Neural progenitor cell (in vitro differentiated cells): ENCODE data around the gene THRB. TPM values are rescaled to one million over a fixed set of nuclear protein-coding genes. Genes with fewer than 3 reads are reported as not detected.

Experiments
- DNase-seq: peaks from one replicate; pipeline ENCODE4 v3.0.0-alpha.2; 2016; ENCODE audit warnings: low spot score
- H2AFZ ChIP-seq: fragments of 200-600 bp; sonication (generic); replicated peaks from 2 replicates; pipeline ENCODE4 v1.6.1; 2016; ENCODE audit warnings: antibody characterized with exemption
- H3F3A ChIP-seq: fragments of 200-600 bp; sonication (generic); 2 replicates; pipeline ENCODE4 v1.6.1; 2016; ENCODE audit warnings: antibody characterized with exemption, low read depth
- H3K27ac ChIP-seq: fragments of 200-600 bp; sonication (generic); 2 replicates; pipeline ENCODE4 v1.5.1; 2016; ENCODE audit warnings: mild to moderate bottlenecking
- H3K27me3 ChIP-seq: fragments of 200-600 bp; sonication (generic); 2 replicates; pipeline ENCODE4 v1.6.1; 2016; ENCODE audit warnings: mild to moderate bottlenecking, moderate library complexity
- H3K36me3 ChIP-seq: fragments of 200-600 bp; sonication (generic); 2 replicates; pipeline ENCODE4 v1.5.1; 2016
- H3K4me1 ChIP-seq: fragments of 200-600 bp; sonication (generic); 2 replicates; pipeline ENCODE4 v1.6.1; 2016; ENCODE audit warnings: mixed run types
- H3K4me2 ChIP-seq: fragments of 200-600 bp; sonication (generic); 2 replicates; pipeline ENCODE4 v1.6.1; 2016
- H3K4me3 ChIP-seq: fragments of 200-600 bp; sonication (generic); 2 replicates; pipeline ENCODE4 v1.5.1; 2016
- H3K79me2 ChIP-seq: fragments of 200-600 bp; sonication (generic); 2 replicates; pipeline ENCODE4 v1.6.1; 2016; ENCODE audit warnings: low read depth
- H3K9ac ChIP-seq: fragments of 200-600 bp; sonication (generic); 2 replicates; pipeline ENCODE4 v1.6.1; 2016
- H3K9me3 ChIP-seq: fragments of 200-600 bp; sonication (generic); 2 replicates; pipeline ENCODE4 v1.5.1; 2016; ENCODE audit warnings: low read depth
- H4K20me1 ChIP-seq: fragments of 200-600 bp; sonication (generic); 2 replicates; pipeline ENCODE4 v1.6.1; 2016; ENCODE audit warnings: low read depth
- H3K27ac Mint-ChIP-seq: 3 replicates; pipeline ENCODE4 v1.8.0; 2021; ENCODE audit warnings: mixed read lengths
- H3K27me3 Mint-ChIP-seq: 2 replicates; pipeline ENCODE4 v1.8.0; 2022; ENCODE audit warnings: low read depth, mild to moderate bottlenecking, inconsistent platforms, moderate library complexity, mixed read lengths; ENCODE audit not compliant: insufficient read depth
- H3K36me3 Mint-ChIP-seq: 3 replicates; pipeline ENCODE4 v1.8.0; 2021; ENCODE audit warnings: mixed read lengths
- H3K4me1 Mint-ChIP-seq: 3 replicates; pipeline ENCODE4 v1.8.0; 2021; ENCODE audit warnings: mixed read lengths
- H3K4me3 Mint-ChIP-seq: 3 replicates; pipeline ENCODE4 v1.8.0; 2021; ENCODE audit warnings: mild to moderate bottlenecking, moderate library complexity, mixed read lengths
- H3K9me3 Mint-ChIP-seq: 3 replicates; pipeline ENCODE4 v1.8.0; 2020; ENCODE audit warnings: mixed read lengths
- CTCF ChIP-seq: fragments of 200-600 bp; sonication (generic); IDR thresholded peaks from 2 replicates; pipeline ENCODE4 v1.5.1; 2017; ENCODE audit warnings: antibody characterized with exemption, mild to moderate bottlenecking
- EZH2 ChIP-seq: fragments of 200-600 bp; sonication (generic); IDR thresholded peaks from 2 replicates; pipeline ENCODE4 v1.6.1; 2017; ENCODE audit warnings: antibody characterized with exemption, mild to moderate bottlenecking, moderate library complexity
- EZH2phosphoT487 ChIP-seq: fragments of 200-600 bp; sonication (generic); IDR thresholded peaks from 2 replicates; pipeline ENCODE4 v1.6.1; 2017; ENCODE audit warnings: antibody characterized with exemption
- total RNA-seq: library from RNA; depleted of rRNA; stranded (reverse); fragments of >200 nt; gene quantifications from 2 replicates; pipeline ENCODE4 v1.2.3, GENCODE V29; 2015; ENCODE audit warnings: low replicate concordance

THRB gene
- total RNA-seq, 1 donor from 2014 or later, result 1.2 TPM

GRCh38 chr3:24359102-24359501 is 135.5 kb downstream of the THRB start:
- Histone ChIP-seq H3F3A (no peaks in the 10 kb centered on the region), H3K4me2 (no peak overlapping the region), H3K27ac (no peak overlapping the region), H3K27me3 (no peaks in the 10 kb centered on the region), H3K36me3 (no peaks in the 10 kb centered on the region), H3K9ac (no peak overlapping the region), H2AFZ (no peak overlapping the region), H3K4me3 (no peak overlapping the region), H3K79me2 (no peaks in the 10 kb centered on the region), H3K4me1 (peaks cover 14% of the 10 kb centered on the region), H3K9me3 (no peaks in the 10 kb centered on the region), H4K20me1 (no peaks in the 10 kb centered on the region)
- H3K4me3 Mint-ChIP-seq, result no peak overlapping the region
- H3K9me3 Mint-ChIP-seq, result no peaks in the 10 kb centered on the region
- H3K36me3 Mint-ChIP-seq, result no peaks in the 10 kb centered on the region
- no peak for DNase-seq
- H3K27ac Mint-ChIP-seq, result no peak overlapping the region
- peaks cover 2% of the 10 kb centered on the region for H3K27me3 Mint-ChIP-seq
- no peak for TF ChIP-seq CTCF
- no peak for TF ChIP-seq EZH2
- no peak for TF ChIP-seq EZH2phosphoT487
- peaks cover 17% of the 10 kb centered on the region for H3K4me1 Mint-ChIP-seq

- H3K9ac ChIP-seq, result no peak overlapping the region
- TF ChIP-seq EZH2phosphoT487 (no peak), CTCF (no peak), EZH2 (no peak)
- no peaks in the 10 kb centered on the region for H3K79me2 ChIP-seq
- H4K20me1 ChIP-seq, result no peaks in the 10 kb centered on the region
- no peak overlapping the region for H3K4me3 Mint-ChIP-seq
- H2AFZ ChIP-seq, result no peak overlapping the region
- peaks cover 20% of the 10 kb centered on the region for H3K4me1 ChIP-seq
- no peaks in the 10 kb centered on the region for H3K9me3 Mint-ChIP-seq
- no peaks in the 10 kb centered on the region for H3F3A ChIP-seq
- no peaks in the 10 kb centered on the region for H3K27me3 ChIP-seq
- DNase-seq, result no peak
- H3K36me3 ChIP-seq, result no peaks in the 10 kb centered on the region
- H3K4me3 ChIP-seq, result no peak overlapping the region
- no peaks in the 10 kb centered on the region for H3K36me3 Mint-ChIP-seq
- H3K4me1 Mint-ChIP-seq, result peaks cover 21% of the 10 kb centered on the region
- H3K9me3 ChIP-seq, result no peaks in the 10 kb centered on the region
- H3K4me2 ChIP-seq, result no peak overlapping the region
- H3K27me3 Mint-ChIP-seq, result peaks cover 2% of the 10 kb centered on the region
- H3K27ac Mint-ChIP-seq, result no peak overlapping the region
- no peak overlapping the region for H3K27ac ChIP-seq
These were observed 137.0 kb downstream of the THRB start for GRCh38 chr3:24357635-24358034.

- H3K9me3 Mint-ChIP-seq, result no peaks in the 10 kb centered on the region
- peaks cover 21% of the 10 kb centered on the region for H3K4me1 Mint-ChIP-seq
- H3K27ac ChIP-seq, result no peak overlapping the region
- no peaks in the 10 kb centered on the region for H4K20me1 ChIP-seq
- no peak for TF ChIP-seq EZH2phosphoT487
- no peak for TF ChIP-seq EZH2
- TF ChIP-seq CTCF, result no peak
- H3K79me2 ChIP-seq, result no peaks in the 10 kb centered on the region
- H3K36me3 Mint-ChIP-seq, result no peaks in the 10 kb centered on the region
- H3K9me3 ChIP-seq, result no peaks in the 10 kb centered on the region
- no peak overlapping the region for H3K4me3 Mint-ChIP-seq
- H3K9ac ChIP-seq, result no peak overlapping the region
- H3K4me2 ChIP-seq, result no peak overlapping the region
- no peaks in the 10 kb centered on the region for H3K27me3 ChIP-seq
- peaks cover 3% of the 10 kb centered on the region for H3K27me3 Mint-ChIP-seq
- H3K4me3 ChIP-seq, result no peak overlapping the region
- DNase-seq, result no peak
- H3K27ac Mint-ChIP-seq, result no peak overlapping the region
- H3F3A ChIP-seq, result no peaks in the 10 kb centered on the region
- no peak overlapping the region for H2AFZ ChIP-seq
- no peaks in the 10 kb centered on the region for H3K36me3 ChIP-seq
- H3K4me1 ChIP-seq, result peaks cover 20% of the 10 kb centered on the region
These were observed 138.8 kb downstream of the THRB start for GRCh38 chr3:24355806-24356205.
